ENCODE results near the gene ZNF436. TPM values are rescaled to one million over a fixed set of nuclear protein-coding genes. Genes with fewer than 3 reads are reported as not detected.

The ZNF436 gene
- total and polyA plus RNA-seq, 2 of the 13 experiments (the other 11 are each of a cell fraction or from before 2014, with no cell fraction given) = 4.3 to 9.9 TPM

GRCh38 chr1:23367791-23368561 is 1.7 kb downstream of the ZNF436 start (continued):
- TF ChIP-seq HNRNPL (IDR thresholded peaks at IDR 0.05; ENCODE audit: low read depth, low read length) (peak; percentile 68; the same call in 1 of the 2 replicates), HIC2 (CRISPR knock-in tag; IDR thresholded peaks at IDR 0.05; ENCODE audit: low read depth) (0 out of 2 replicates have a peak, but pooled peaks have one; percentile 57), ZNF710 (CRISPR knock-in tag; IDR thresholded peaks at IDR 0.05; ENCODE audit: borderline replicate concordance) (no peak; the same call in 1 of the 2 replicates), ZNF616 (CRISPR knock-in tag; IDR thresholded peaks at IDR 0.05; ENCODE audit: low read depth) (0 out of 2 replicates have a peak, but pooled peaks have one; percentile 58), EHMT2 (IDR thresholded peaks at IDR 0.05; ENCODE audit: borderline replicate concordance, low read depth, low read length) (no peak), POLR2G (IDR thresholded peaks at IDR 0.05; ENCODE audit: low read depth, low read length) (peak; percentile 66), HMG20A (CRISPR knock-in tag; IDR thresholded peaks at IDR 0.05; ENCODE audit: borderline replicate concordance) (no peak), HOXA5 (CRISPR knock-in tag; IDR thresholded peaks at IDR 0.05) (0 out of 2 replicates have a peak, but pooled peaks have one; percentile 39), KDM5A (IDR thresholded peaks at IDR 0.05; ENCODE audit: borderline replicate concordance, low read length) (0 out of 2 replicates have a peak, but pooled peaks have one; percentile 11), ZNF331 (CRISPR knock-in tag; IDR thresholded peaks at IDR 0.05) (0 out of 2 replicates have a peak, but pooled peaks have one; percentile 26), PTBP1 (IDR thresholded peaks at IDR 0.05; ENCODE audit: low read depth, low read length, poor library complexity, severe bottlenecking) (no peak), ZMYM4 (CRISPR knock-in tag; IDR thresholded peaks at IDR 0.05) (peak; percentile 42), ATF6 (CRISPR knock-in tag; conservative IDR thresholded peaks at IDR 0.05) (no peak), ZSCAN22 (CRISPR knock-in tag; IDR thresholded peaks at IDR 0.05) (peak; percentile 25; the same call in 1 of the 2 replicates), SMC3 (IDR thresholded peaks at IDR 0.05; ENCODE audit: low read length) (no peak), DBP (CRISPR knock-in tag; IDR thresholded peaks at IDR 0.05; ENCODE audit: not compliant biosample characterization) (peak; percentile 72), PHF20 (CRISPR knock-in tag; IDR thresholded peaks at IDR 0.05) (no peak), ZBTB46 (CRISPR knock-in tag; IDR thresholded peaks at IDR 0.05; ENCODE audit: borderline replicate concordance) (no peak), ZMYM3 (CRISPR knock-in tag; IDR thresholded peaks at IDR 0.05) (peak; percentile 38; the same call in 1 of the 2 replicates), HIVEP1 (CRISPR knock-in tag; IDR thresholded peaks at IDR 0.05) (0 out of 2 replicates have a peak, but pooled peaks have one; percentile 36)

All from HepG2 (cell line).